ENCODE data around the gene TMEM203. TPM values are rescaled to one million over a fixed set of nuclear protein-coding genes. Genes with fewer than 3 reads are reported as not detected.

Gene TMEM203
- total RNA-seq, 2 donors from 2014 or later: 12.0 to 35.2 TPM

- ATAC-seq (ENCODE audit: insufficient number of reproducible peaks, low FRiP score, low read depth): no peak
- Histone ChIP-seq H3K4me1 (ENCODE audit: control insufficient read depth in 1 of 2, low read depth in 2 of 2) (peaks cover 7 to 20% of the 10 kb centered on the region in 2 donors), H3K27me3 (replicated peaks; ENCODE audit: insufficient read depth) (peaks cover 31% of the 10 kb centered on the region), H3K36me3 (no peaks in the 10 kb centered on the region), H3K9me3 (no peaks in the 10 kb centered on the region), H3K4me3 (no peak overlapping the region), H3K27ac (no peak overlapping the region)
- TF ChIP-seq, protein P1, sequence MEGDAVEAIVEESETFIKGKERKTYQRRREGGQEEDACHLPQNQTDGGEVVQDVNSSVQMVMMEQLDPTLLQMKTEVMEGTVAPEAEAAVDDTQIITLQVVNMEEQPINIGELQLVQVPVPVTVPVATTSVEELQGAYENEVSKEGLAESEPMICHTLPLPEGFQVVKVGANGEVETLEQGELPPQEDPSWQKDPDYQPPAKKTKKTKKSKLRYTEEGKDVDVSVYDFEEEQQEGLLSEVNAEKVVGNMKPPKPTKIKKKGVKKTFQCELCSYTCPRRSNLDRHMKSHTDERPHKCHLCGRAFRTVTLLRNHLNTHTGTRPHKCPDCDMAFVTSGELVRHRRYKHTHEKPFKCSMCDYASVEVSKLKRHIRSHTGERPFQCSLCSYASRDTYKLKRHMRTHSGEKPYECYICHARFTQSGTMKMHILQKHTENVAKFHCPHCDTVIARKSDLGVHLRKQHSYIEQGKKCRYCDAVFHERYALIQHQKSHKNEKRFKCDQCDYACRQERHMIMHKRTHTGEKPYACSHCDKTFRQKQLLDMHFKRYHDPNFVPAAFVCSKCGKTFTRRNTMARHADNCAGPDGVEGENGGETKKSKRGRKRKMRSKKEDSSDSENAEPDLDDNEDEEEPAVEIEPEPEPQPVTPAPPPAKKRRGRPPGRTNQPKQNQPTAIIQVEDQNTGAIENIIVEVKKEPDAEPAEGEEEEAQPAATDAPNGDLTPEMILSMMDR (IDR thresholded peaks at IDR 0.05): no peak
- no peak for DNase-seq (ENCODE audit: low spot score)
Observed at GRCh38 chr9:137158625-137159024, 46.8 kb downstream of the TMEM203 start.

DNA sequence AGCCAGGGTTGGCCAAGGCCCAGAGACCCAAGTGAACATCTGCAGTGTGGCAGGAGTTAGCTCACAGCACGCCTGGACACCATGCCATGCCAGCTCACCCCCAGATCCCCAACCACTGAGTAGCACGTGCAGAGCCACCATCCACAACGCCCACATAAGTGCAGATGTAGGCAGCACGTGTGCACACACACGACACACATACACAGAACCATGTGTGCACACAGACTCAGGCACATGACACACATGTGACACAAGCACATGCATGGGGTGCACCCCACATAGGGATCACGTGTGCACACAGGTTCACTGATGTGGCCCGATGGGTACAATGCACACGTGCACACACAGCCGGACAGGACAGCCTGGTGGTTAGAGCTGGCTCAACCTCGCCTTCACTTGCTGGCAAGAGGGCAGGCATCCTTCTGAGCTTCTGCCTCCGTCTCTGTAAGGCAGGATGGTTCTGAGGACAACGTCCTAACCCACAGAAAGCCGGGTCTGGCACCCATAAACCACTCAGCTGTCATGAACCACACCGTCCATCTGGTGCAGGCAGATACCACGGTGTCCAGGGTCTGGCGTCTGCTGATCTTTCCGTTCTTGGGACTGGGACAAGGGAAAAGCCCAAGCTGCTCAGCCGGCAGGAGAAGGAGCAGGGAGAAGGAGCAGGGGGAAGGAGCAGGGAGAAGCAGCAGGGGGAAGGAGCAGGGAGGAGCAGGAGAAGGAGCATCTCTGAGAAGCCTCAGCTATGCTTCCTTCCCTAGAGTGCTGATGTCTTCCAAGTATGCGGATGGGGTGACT, 47.6 kb downstream of the TMEM203 start:
- H3K27me3 ChIP-seq (replicated peaks; ENCODE audit: insufficient read depth): peaks cover 31% of the 10 kb centered on the region
- DNase-seq (ENCODE audit: low spot score): no peak

GRCh38 chr9:137156567-137157375, 48.7 kb downstream of the TMEM203 start:
- peaks cover 26% of the 10 kb centered on the region for H3K27me3 ChIP-seq (replicated peaks; ENCODE audit: insufficient read depth)
- no peak overlapping the region for H3K27ac ChIP-seq
- H3K9me3 ChIP-seq: no peaks in the 10 kb centered on the region
- peak overlapping the region; percentile 43 for H3K4me3 ChIP-seq
- peaks cover 0 to 5% of the 10 kb centered on the region in 2 donors for H3K4me1 ChIP-seq (ENCODE audit: control insufficient read depth in 1 of 2, low read depth in 2 of 2)
- TF ChIP-seq, protein P1 (IDR thresholded peaks at IDR 0.05): no peak
- no peaks in the 10 kb centered on the region for H3K36me3 ChIP-seq
- ATAC-seq (ENCODE audit: insufficient number of reproducible peaks, low FRiP score, low read depth) (no peak), DNase-seq (ENCODE audit: low spot score) (no peak)

More for the DNA sequence above, 47.6 kb downstream of the TMEM203 start:
- Histone ChIP-seq H3K27ac (no peak overlapping the region), H3K4me1 (ENCODE audit: control insufficient read depth in 1 of 2, low read depth in 2 of 2) (peaks cover 5 to 12% of the 10 kb centered on the region in 2 donors), H3K36me3 (no peaks in the 10 kb centered on the region), H3K9me3 (no peaks in the 10 kb centered on the region), H3K4me3 (no peak overlapping the region)
- ATAC-seq (ENCODE audit: insufficient number of reproducible peaks, low FRiP score, low read depth): no peak
- TF ChIP-seq, protein P1 (IDR thresholded peaks at IDR 0.05): no peak

Other genes starting within 250 kb of the TMEM203 start
- gene PTGDS, start 228.1 kb downstream of the TMEM203 start, total RNA-seq: 10 to 100 TPM; 66.1 to 89.5 TPM
- gene LCNL1, start 222.7 kb downstream of the TMEM203 start, total RNA-seq: not detected
- 10 to 100 TPM; 49.9 to 57.3 TPM for gene PAXX, start 213.2 kb downstream of the TMEM203 start, total RNA-seq
- gene CLIC3, start 209.1 kb downstream of the TMEM203 start, total RNA-seq: 1 to 10 TPM; 1.4 to 8.7 TPM
- 10 to 100 TPM; 37.2 to 60.5 TPM for gene ABCA2, start 177.4 kb downstream of the TMEM203 start, total RNA-seq
- gene FUT7, start 173.6 kb downstream of the TMEM203 start, total RNA-seq: not detected
- gene NPDC1, start 159.5 kb downstream of the TMEM203 start, total RNA-seq: 10 to 100 TPM; 71.5 to 95.8 TPM
- gene ENTPD2, start 151.6 kb downstream of the TMEM203 start, total RNA-seq: under 1 TPM; 0.92 to 0.95 TPM
- under 1 TPM; 0.41 to 0.92 TPM for gene SAPCD2, start 135.1 kb downstream of the TMEM203 start, total RNA-seq
- gene UAP1L1, start 128.1 kb downstream of the TMEM203 start, total RNA-seq: 10 to 100 TPM in 1 of 2 donors, 1 to 10 TPM in 1; 9.6 to 11.4 TPM
- gene MAN1B1, start 118.7 kb downstream of the TMEM203 start, total RNA-seq: 10 to 100 TPM; 32.9 to 52.9 TPM
- gene DPP7, start 90.9 kb downstream of the TMEM203 start, total RNA-seq: 100 to 1,000 TPM; 100 to 148 TPM
- gene GRIN1, start 66.5 kb downstream of the TMEM203 start, total RNA-seq: not detected
- gene LRRC26, start 35.6 kb downstream of the TMEM203 start, total RNA-seq: not detected
- gene TMEM210, start 33.6 kb downstream of the TMEM203 start, total RNA-seq: not detected
- 10 to 100 TPM; 25.2 to 43.0 TPM for gene ANAPC2, start 17.1 kb downstream of the TMEM203 start, total RNA-seq
- 10 to 100 TPM; 40.6 to 67.1 TPM for gene SSNA1, start 17.0 kb downstream of the TMEM203 start, total RNA-seq
- gene TPRN, start 4.9 kb downstream of the TMEM203 start, total RNA-seq: 1 to 10 TPM; 4.7 to 5.6 TPM
- gene NDOR1, start 52 bp upstream of the TMEM203 start, total RNA-seq: 10 to 100 TPM; 13.3 to 17.7 TPM
- gene RNF208, start 16.6 kb upstream of the TMEM203 start, total RNA-seq: 1 to 10 TPM in 1 of 2 donors, not detected in 1; 3.7 TPM
- not detected for gene CYSRT1, start 19.5 kb upstream of the TMEM203 start, total RNA-seq
- not detected for gene RNF224, start 21.9 kb upstream of the TMEM203 start, total RNA-seq
- under 1 TPM in 1 of 2 donors, not detected in 1; 0.54 TPM for gene SLC34A3, start 25.3 kb upstream of the TMEM203 start, total RNA-seq
- 100 to 1,000 TPM; 172 to 193 TPM for gene TUBB4B, start 35.6 kb upstream of the TMEM203 start, total RNA-seq
- not detected for gene STPG3, start 45.6 kb upstream of the TMEM203 start, total RNA-seq
- gene NELFB, start 49.7 kb upstream of the TMEM203 start, total RNA-seq: 10 to 100 TPM; 37.2 to 40.6 TPM
- gene TOR4A, start 72.1 kb upstream of the TMEM203 start, total RNA-seq: 10 to 100 TPM; 26.4 to 43.5 TPM
- 10 to 100 TPM in 1 of 2 donors, 1 to 10 TPM in 1; 8.5 to 16.9 TPM for gene NRARP, start 96.6 kb upstream of the TMEM203 start, total RNA-seq
- gene EXD3, start 217.5 kb upstream of the TMEM203 start, total RNA-seq: 10 to 100 TPM; 22.7 to 29.4 TPM
- gene NOXA1, start 217.7 kb upstream of the TMEM203 start, total RNA-seq: 1 to 10 TPM; 3.5 to 9.6 TPM
- not detected for gene ENTPD8, start 235.7 kb upstream of the TMEM203 start, total RNA-seq